SJCRH30 (cell line): ENCODE measurements around the gene TCF25. TPM values are rescaled to one million over a fixed set of nuclear protein-coding genes. Genes with fewer than 3 reads are reported as not detected.

Experiments
- DNase-seq, 2 experiments: peaks; one replicate each; pipeline ENCODE4 v3.0.0-alpha.2; 2015 to 2020
- H3K27ac ChIP-seq: fragments of 250-450 bp; sonication (Bioruptor Pico); 2 replicates; pipeline ENCODE4 v1.5.1; 2020; ENCODE audit warnings: mild to moderate bottlenecking, moderate library complexity
- H3K27me3 ChIP-seq: fragments of 250-450 bp; sonication (Bioruptor Pico); 2 replicates; pipeline ENCODE4 v1.5.1; 2020; ENCODE audit warnings: mild to moderate bottlenecking, moderate library complexity
- H3K36me3 ChIP-seq: fragments of 250-450 bp; sonication (Bioruptor Pico); 2 replicates; pipeline ENCODE4 v1.5.1; 2020; ENCODE audit warnings: mild to moderate bottlenecking, moderate library complexity
- H3K4me1 ChIP-seq: fragments of 250-450 bp; sonication (Bioruptor Pico); 2 replicates; pipeline ENCODE4 v1.5.1; 2020; ENCODE audit warnings: mild to moderate bottlenecking, moderate library complexity
- H3K4me3 ChIP-seq: fragments of 250-450 bp; sonication (Bioruptor Pico); 2 replicates; pipeline ENCODE4 v1.5.1; 2020; ENCODE audit warnings: mild to moderate bottlenecking, moderate library complexity
- H3K9me3 ChIP-seq: fragments of 250-450 bp; sonication (Bioruptor Pico); replicated peaks from 2 replicates; pipeline ENCODE4 v1.5.1; 2020; ENCODE audit warnings: mild to moderate bottlenecking, moderate library complexity
- total RNA-seq: library from RNA; depleted of rRNA; stranded (reverse); fragments of >200 nt; shearing (Covaris generic); gene quantifications from 2 replicates; pipeline ENCODE4 v1.2.3, GENCODE V29; 2014

TCF25 gene
- total RNA-seq, 1 experiment from 2014 or later = 65.9 TPM

DNA sequence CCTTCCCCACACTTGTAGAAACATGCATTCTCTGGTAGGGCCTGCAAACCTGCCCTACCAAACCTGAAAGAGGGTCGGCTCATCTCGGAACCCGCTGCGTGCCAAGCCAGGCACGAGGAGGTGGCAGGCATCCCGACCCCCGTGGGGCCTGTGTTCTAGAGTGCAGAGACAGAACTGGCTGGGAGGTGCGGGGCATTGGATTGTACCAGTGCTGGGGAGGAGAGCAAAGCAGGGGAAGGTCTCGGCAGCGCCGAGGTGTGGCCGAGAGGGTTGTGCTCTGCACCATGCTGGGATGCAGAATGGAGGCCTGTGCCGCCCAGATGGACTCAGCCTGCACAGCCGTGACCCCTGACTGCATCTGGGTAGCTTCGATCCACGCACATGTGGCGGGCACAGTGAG lies 27.5 kb downstream of the TCF25 start:
- no peak overlapping the region for H3K27ac ChIP-seq
- H3K9me3 ChIP-seq = no peaks in the 10 kb centered on the region
- DNase-seq = no peak
- H3K36me3 ChIP-seq = peaks cover 38% of the 10 kb centered on the region
- no peaks in the 10 kb centered on the region for H3K27me3 ChIP-seq
- no peak overlapping the region for H3K4me3 ChIP-seq
- H3K4me1 ChIP-seq = no peaks in the 10 kb centered on the region

DNA sequence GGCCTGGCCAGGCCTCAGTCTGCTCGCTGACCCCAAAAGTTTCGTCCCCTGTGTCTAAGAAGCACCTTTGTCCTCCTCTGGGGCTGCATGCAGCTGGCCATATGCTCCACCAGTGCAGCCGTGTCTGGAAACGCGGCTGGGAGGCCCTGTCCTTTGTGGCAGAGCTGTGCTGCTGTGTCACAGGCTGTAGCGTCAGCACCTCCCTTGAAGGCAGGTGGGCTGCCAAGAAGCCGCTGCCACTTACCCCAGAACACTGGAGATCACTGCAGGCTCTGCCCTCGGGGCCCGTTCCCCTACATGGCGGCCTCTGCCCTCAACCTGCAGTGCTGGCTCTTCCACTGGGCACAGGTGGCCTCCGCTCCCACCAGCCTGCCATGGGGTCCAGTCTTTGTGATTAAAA lies 29.6 kb downstream of the TCF25 start:
- no peaks in the 10 kb centered on the region for H3K4me1 ChIP-seq
- H3K9me3 ChIP-seq = no peaks in the 10 kb centered on the region
- no peaks in the 10 kb centered on the region for H3K27me3 ChIP-seq
- H3K36me3 ChIP-seq = peaks cover 39% of the 10 kb centered on the region
- no peak overlapping the region for H3K27ac ChIP-seq
- H3K4me3 ChIP-seq = no peak overlapping the region
- no peak for DNase-seq

DNA sequence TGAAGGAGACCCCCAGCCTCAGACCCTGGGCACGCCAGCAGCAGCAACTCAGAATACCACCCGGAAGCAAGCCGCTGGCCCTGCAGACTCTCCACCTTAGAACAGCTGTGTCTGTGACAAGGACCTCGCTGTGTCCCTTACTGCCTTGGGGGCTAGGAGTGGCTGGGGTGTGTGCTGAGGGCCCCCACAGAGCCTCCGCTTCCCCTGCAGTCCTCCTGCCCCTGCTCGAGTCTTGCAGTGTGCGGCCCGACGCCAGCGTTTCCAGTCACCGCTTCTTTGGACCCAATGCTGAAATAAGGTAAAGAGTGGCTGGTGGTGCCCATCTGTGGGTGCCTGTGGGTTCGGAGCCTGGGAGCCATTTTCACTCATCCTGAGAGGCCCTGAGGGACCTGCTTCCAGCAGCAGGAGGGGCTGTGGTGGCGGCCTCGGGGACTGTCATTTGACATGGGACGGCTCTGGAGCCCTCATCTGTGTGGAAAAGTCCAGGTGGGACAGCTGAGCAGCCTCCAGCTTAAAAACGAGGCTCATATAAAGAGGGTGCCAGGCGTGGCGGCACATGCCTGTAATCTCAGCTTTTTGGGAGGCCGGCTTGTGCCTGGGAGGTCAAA lies 30.6 kb downstream of the TCF25 start:
- no peak overlapping the region for H3K4me3 ChIP-seq
- H3K27ac ChIP-seq = no peak overlapping the region
- H3K27me3 ChIP-seq = no peaks in the 10 kb centered on the region
- H3K4me1 ChIP-seq = no peaks in the 10 kb centered on the region
- DNase-seq = no peak
- peaks cover 37% of the 10 kb centered on the region for H3K36me3 ChIP-seq
- no peaks in the 10 kb centered on the region for H3K9me3 ChIP-seq

DNA sequence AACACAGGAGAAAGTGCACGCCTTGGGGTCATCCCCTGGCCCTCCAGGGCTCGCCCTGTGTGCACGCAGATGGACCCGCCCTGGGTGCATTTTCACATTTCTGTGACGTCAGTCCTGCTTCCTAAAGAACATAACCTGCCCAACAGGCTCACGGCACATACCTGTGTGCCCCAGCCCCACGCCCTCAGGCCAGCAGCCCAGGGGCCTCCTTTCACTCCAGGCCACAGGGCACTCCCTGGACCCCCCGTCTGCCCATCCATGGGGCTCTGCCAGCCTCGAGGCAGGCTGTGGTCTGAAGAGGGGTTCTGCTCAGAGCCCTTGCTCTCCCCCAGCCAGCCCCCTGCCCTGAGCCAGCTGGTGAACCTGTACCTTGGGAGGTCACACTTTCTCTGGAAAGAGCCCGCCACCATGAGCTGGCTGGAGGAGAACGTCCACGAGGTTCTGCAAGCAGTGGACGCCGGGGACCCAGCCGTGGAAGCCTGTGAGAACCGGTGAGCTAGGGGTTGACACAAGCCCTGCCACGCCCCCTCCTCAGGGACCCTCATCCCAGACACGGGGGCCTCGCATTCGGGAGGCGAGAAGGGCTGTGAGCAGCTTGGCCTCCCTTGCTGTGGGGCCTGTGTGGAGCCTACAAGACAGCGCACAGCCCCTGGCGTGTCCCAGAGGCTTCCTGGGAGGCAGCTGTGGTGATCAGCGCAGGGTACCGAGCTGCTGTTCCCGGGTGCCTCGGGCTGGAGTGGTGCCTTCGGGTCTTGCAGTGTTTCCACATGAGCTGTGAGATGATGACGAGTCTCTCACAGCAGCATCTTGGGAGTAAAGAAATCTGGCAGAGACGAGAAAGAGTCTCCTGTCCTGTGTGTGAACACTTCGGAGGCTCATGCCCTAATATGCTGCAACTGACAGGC lies 31.5 kb downstream of the TCF25 start:
- DNase-seq = no peak
- Histone ChIP-seq H3K9me3 (no peaks in the 10 kb centered on the region), H3K27me3 (no peaks in the 10 kb centered on the region), H3K4me1 (no peaks in the 10 kb centered on the region), H3K36me3 (peaks cover 35% of the 10 kb centered on the region), H3K27ac (no peak overlapping the region), H3K4me3 (no peak overlapping the region)

DNA sequence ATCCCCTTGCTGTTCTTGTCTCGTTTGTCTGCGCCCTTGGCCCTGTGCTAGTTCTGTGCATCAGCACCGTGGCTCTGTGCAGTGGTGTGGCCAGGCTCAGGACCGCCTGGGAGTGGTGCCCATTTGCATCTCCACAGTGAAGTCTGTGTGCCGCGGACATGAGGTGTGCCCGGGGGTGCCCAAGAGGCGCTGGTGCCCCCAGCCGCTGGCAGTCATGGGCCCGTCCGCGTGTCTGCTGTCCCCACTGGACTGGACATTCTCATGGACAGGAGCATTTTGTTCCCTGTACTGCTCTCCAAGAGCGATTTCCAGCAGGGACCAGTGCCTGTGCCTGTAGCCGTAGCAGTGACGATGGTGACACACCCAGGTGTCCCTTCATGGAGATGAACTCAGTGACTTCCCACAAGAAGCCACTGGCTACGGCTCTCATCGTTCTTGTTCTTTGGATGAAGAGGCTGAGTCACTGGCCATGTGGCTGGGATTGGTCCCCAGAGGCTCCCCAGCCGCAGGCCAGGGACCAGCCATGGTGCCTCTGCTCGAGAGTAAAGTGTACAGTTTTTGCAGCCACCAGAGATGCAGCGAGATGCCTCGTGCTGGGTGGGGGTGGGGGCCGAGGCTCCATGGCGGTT lies 32.2 kb downstream of the TCF25 start:
- DNase-seq = no peak
- Histone ChIP-seq H3K27me3 (no peaks in the 10 kb centered on the region), H3K36me3 (peaks cover 33% of the 10 kb centered on the region), H3K27ac (no peak overlapping the region), H3K4me3 (no peak overlapping the region), H3K4me1 (no peaks in the 10 kb centered on the region), H3K9me3 (no peaks in the 10 kb centered on the region)

DNA sequence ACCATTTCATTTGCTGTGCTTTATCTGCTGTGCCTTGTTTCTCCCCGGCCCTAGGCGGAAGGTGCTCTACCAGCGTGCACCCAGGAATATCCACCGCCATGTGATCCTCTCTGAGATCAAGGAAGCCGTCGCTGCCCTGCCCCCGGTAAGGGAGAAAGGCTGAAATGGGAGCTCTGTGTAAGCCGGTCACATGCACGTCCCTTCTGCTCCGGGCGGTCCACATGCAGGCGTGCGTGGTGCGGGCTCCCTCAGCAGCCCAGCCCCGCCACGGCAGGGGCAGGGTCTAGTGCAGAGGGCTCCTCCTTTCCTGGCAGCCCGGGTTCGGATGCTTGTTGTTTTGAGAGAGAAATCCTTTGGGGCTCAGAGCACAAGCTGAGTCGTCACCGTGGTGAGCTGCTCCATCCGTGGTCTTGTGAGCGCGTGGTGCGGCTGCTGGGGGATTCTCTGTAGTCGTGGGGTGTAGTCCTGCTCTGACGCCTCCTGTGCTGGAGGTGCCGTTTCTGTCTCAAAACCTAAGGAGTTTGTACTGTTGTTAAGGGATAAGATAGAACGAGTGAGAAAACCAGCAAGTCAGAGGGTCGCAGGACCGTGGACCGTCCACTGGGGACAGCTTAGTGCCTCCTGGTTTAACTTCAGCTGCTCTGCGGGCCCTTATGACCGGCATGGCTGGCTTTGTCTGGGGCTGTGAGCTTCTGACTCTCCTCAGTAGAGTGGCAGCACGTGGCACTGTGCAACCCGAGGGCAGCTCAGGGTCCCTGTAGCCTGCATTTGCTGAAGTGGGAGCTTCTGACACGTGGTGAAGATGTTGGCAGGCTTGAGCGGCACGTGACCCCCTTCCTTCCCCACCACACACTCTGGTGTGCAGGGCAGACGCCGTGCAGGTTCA lies 33.0 kb downstream of the TCF25 start:
- DNase-seq = no peak
- Histone ChIP-seq H3K36me3 (peaks cover 38% of the 10 kb centered on the region), H3K4me3 (no peak overlapping the region), H3K9me3 (no peaks in the 10 kb centered on the region), H3K27ac (no peak overlapping the region), H3K4me1 (no peaks in the 10 kb centered on the region), H3K27me3 (no peaks in the 10 kb centered on the region)

DNA sequence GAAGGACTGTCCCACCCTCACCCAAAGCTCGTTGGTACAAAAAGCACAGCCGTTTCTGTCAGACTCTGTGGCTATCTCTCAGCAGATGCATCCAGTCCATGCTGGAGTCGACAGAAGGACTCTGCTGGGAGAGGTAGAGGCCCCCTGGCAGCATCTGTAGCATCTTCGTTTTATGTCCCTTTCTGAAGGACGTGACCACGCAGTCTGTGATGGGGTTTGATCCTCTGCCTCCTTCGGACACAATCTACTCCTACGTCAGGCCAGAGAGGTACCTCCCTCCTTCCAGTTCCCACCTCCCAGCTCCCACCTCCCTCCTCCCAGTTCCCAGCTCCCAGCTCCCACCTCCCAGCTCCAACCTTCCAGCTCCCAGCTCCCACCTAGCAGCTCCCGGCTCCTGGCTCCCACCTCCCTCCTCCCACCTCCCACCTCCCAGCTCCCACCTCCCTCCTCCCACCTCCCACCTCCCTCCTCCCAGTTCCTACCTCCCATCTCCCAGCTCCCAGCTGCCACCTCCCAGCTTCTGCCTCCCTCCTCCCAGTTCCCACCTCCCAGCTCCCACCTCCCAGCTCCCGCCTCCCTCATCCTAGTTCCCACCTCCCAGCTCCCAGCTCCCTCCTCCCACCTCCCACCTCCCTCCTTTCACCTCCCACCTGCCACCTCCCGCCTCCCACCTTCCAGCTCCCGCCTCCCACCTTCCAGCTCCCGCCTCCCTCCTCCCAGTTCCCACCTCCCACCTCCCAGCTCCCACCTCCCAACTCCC lies 33.8 kb downstream of the TCF25 start:
- peaks cover 38% of the 10 kb centered on the region for H3K36me3 ChIP-seq
- no peaks in the 10 kb centered on the region for H3K4me1 ChIP-seq
- DNase-seq = no peak
- no peaks in the 10 kb centered on the region for H3K9me3 ChIP-seq
- no peak overlapping the region for H3K4me3 ChIP-seq
- H3K27me3 ChIP-seq = no peaks in the 10 kb centered on the region
- no peak overlapping the region for H3K27ac ChIP-seq

DNA sequence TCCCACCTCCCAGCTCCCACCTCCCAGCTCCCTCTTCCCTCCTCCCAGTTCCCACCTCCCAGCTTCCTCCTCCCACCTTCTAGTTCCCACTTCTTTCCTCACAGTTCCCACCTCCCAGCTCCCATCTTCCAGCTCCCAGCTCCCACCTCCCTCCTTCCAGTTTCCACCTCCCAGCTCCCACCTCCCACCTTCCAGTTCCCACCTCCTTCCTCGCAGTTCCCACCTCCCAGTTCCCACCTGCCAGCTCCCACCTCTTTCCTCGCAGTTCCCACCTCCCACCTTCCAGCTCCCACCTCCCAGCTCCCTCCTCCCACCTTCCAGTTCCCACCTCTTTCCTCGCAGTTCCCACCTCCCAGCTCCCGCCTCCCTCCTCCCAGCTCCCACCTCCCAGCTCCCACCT lies 34.8 kb downstream of the TCF25 start:
- Histone ChIP-seq H3K27ac (no peak overlapping the region), H3K27me3 (no peaks in the 10 kb centered on the region), H3K36me3 (peaks cover 34% of the 10 kb centered on the region), H3K4me3 (no peak overlapping the region), H3K9me3 (no peaks in the 10 kb centered on the region), H3K4me1 (no peaks in the 10 kb centered on the region)
- DNase-seq = no peak

DNA sequence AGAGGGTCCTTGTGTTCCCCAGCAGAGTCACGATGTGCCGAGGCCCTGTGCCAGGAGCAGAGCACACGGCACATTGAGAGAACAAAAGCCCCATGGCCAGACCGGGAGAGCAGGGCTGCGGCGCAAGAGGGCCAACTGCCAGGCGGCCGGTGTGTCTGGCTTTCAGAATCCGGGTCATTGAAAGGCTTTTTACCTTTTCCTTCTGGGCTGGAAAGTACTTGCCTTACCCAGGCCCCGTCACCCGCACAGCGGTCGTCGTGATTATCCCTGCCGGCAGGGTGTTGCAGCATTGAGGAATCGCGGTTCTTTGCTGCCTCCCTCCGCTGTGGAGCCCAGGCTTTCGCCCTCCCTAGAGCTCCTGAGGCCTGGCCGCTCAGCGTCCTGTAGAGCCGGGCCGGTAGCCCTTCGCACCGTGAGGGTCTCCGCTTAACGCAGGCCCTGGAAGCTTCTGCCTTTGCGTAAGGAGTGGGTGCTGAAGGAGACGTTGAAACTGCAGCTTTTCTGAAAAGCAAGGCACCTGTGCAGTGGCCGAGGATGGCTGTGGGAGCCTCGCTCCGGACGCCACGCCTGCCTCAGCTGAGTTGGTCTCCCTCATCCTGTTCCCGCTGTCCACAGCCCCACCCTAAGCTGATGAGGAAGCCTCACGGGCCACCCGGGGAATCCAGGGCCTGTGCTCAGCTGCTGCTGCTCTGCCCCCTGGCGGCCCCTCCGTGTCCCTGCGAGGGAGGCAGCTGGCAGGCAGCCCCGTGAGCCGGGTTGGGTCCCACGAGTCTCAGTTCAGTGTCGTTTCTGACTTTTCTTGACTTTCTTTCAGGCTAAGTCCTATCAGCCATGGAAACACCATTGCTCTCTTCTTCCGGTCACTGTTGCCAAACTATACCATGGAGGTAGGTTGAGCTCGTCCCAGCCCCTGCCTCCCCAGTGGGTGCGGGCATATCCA lies 36.7 kb downstream of the TCF25 start:
- Histone ChIP-seq H3K4me3 (no peak overlapping the region), H3K36me3 (peaks cover 31% of the 10 kb centered on the region), H3K9me3 (no peaks in the 10 kb centered on the region), H3K27ac (no peak overlapping the region), H3K4me1 (no peaks in the 10 kb centered on the region), H3K27me3 (no peaks in the 10 kb centered on the region)
- peak; percentile 51 to 60 for DNase-seq

DNA sequence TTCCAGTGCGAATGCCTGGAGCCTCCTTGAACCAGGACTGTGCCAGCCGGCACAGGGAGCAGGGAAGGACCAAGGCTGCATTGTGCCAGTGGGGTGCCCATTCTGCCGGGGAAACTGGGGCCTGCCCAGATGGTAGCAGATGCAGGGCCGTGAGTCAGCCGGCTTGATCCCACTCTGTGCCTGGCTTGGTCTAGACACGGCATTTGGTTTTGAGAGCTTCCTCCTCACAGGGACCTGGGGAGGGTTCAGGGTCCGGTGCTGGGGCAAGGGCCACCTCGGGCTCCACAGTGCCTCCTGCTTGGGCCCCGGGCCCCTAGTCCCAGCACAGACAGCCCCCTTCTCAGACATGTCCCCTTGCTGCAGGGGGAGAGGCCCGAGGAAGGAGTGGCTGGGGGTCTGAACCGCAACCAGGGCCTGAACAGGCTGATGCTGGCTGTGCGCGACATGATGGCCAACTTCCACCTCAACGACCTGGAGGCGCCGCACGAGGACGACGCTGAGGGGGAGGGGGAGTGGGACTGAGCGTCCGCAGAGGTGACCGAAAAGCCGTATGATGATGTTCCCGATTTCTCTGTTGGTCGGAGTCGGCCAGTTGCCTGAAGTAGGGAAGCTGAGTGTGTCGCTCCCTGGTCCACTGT lies 37.4 kb downstream of the TCF25 start:
- H3K27ac ChIP-seq = no peak overlapping the region
- H3K27me3 ChIP-seq = no peaks in the 10 kb centered on the region
- DNase-seq = no peak
- no peaks in the 10 kb centered on the region for H3K4me1 ChIP-seq
- H3K36me3 ChIP-seq = peaks cover 29% of the 10 kb centered on the region
- H3K4me3 ChIP-seq = no peak overlapping the region
- no peaks in the 10 kb centered on the region for H3K9me3 ChIP-seq

DNA sequence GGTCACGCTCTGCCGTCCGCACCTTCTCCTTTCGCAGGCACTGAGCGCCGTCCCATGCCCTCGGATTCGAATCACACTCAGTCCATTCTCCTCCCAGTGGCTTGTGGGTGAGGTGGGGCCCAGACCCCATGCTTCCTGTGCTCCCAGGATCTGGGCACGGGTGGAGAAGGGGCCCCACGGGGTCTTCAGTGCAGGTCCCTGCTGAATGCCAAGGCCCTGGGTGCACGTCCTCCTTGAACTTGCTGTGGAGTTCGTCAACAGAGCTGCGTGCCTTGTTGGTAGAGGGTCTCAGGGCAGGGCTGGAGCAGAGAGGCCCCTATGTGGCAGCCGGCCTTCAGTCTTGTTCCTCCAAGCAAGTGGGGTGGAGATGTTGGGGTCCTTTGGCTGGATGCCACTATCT lies 38.0 kb downstream of the TCF25 start:
- H3K27me3 ChIP-seq = no peaks in the 10 kb centered on the region
- no peaks in the 10 kb centered on the region for H3K9me3 ChIP-seq
- no peak overlapping the region for H3K27ac ChIP-seq
- peaks cover 23% of the 10 kb centered on the region for H3K36me3 ChIP-seq
- H3K4me1 ChIP-seq = no peaks in the 10 kb centered on the region
- DNase-seq = no peak
- H3K4me3 ChIP-seq = no peak overlapping the region

DNA sequence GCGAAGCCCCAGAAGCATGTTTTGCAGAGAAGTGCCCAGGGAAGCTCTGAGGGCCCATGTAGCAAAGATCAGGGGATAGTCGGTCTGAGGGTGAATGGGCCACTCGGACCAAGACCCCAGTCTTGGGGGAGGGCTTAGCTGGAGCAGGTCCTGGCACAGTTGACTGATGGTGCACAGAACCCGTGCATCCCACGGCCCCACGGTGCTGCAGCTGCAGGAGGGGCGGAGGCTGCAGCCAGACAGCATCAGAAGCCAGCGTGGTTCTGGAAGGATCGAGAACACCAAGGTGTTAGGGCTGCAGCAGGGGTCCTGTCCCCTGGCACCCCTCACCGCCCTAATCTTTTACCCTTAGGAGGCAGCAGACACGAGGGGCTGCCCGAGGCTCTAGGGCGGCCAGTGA lies 38.8 kb downstream of the TCF25 start:
- H3K27ac ChIP-seq = no peak overlapping the region
- H3K4me3 ChIP-seq = no peak overlapping the region
- H3K9me3 ChIP-seq = no peaks in the 10 kb centered on the region
- H3K27me3 ChIP-seq = no peaks in the 10 kb centered on the region
- H3K36me3 ChIP-seq = peaks cover 16% of the 10 kb centered on the region
- H3K4me1 ChIP-seq = no peaks in the 10 kb centered on the region
- DNase-seq = no peak

DNA sequence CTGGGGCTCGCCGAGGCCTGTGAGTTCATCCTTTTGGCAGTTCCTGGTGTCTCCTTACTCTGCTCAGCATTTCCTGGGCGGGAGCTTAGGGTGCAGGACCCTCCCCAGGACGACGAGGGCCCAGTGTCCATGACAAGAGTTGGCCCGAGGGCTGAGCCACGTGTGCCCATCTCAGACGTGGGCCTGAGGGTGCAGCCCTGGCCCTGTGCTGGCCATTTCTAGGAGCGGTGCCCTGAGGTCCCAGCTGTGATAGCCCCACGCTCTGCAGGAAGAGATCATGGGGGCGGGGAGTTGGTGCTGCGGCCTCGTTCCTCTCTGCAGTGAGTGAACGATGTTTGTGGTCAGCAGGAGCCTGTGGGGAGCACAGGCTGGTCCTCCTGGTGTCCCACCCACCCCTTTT lies 39.2 kb downstream of the TCF25 start:
- H3K9me3 ChIP-seq = no peaks in the 10 kb centered on the region
- no peaks in the 10 kb centered on the region for H3K27me3 ChIP-seq
- no peak overlapping the region for H3K27ac ChIP-seq
- H3K4me3 ChIP-seq = no peak overlapping the region
- no peak for DNase-seq
- no peaks in the 10 kb centered on the region; the same call in 1 of the 2 replicates for H3K4me1 ChIP-seq
- H3K36me3 ChIP-seq = peaks cover 16% of the 10 kb centered on the region
